HepG2 (cell line): ENCODE measurements around the gene ZFPM1. TPM values are rescaled to one million over a fixed set of nuclear protein-coding genes. Genes with fewer than 3 reads are reported as not detected.

Source experiments
- CTCF ChIP-seq: sonication (generic); formaldehyde crosslinking; IDR thresholded peaks from 2 replicates; pipeline ENCODE4 v1.5.0; 2020; ENCODE audit warnings: mild to moderate bottlenecking, missing genetic modification reagents, moderate library complexity
- EP300 ChIP-seq, 3 experiments: sonication (generic) in 1 of 3; formaldehyde crosslinking in 1 of 3; IDR thresholded peaks; 2 replicates each; pipeline versions ENCODE4 v1.5.1 to v1.6.1; 2011 to 2020; ENCODE audit warnings: low read depth in 2 of 3, low read length in 2 of 3, borderline replicate concordance in 1 of 3, improper control_type of control experiment in 1 of 3, mild to moderate bottlenecking in 1 of 3, missing genetic modification reagents in 1 of 3, moderate library complexity in 1 of 3
- MIXL1 ChIP-seq: IDR thresholded peaks from 2 replicates; pipeline ENCODE4 v1.6.1; 2016
- MTA3 ChIP-seq: sonication (generic); formaldehyde crosslinking; IDR thresholded peaks from 2 replicates; pipeline ENCODE4 v1.4.0; 2020; ENCODE audit warnings: missing genetic modification reagents
- NR2F2 ChIP-seq: IDR thresholded peaks from 2 replicates; pipeline ENCODE4 v1.6.1; 2012; ENCODE audit warnings: low read depth, inconsistent platforms, borderline replicate concordance
- PRDM10 ChIP-seq: sonication (generic); formaldehyde crosslinking; IDR thresholded peaks from 2 replicates; pipeline ENCODE4 v1.4.0; 2020; ENCODE audit warnings: low read depth, missing genetic modification reagents
- SOX6 ChIP-seq, 2 experiments: fragments of 450-650 bp in 1 of 2; sonication (generic) in 1 of 2; formaldehyde crosslinking in 1 of 2; IDR thresholded peaks; 2 replicates each; pipeline versions ENCODE4 v1.4.0 to v1.6.1; 2017 to 2020; ENCODE audit warnings: antibody characterized with exemption in 1 of 2, mild to moderate bottlenecking in 1 of 2, missing genetic modification reagents in 1 of 2
- SUZ12 ChIP-seq: fragments of 150-350 bp; IDR thresholded peaks from 2 replicates; pipeline ENCODE4 v1.6.1; 2014; ENCODE audit warnings: low read depth, low read length
- TEAD3 ChIP-seq: optimal IDR thresholded peaks from 2 replicates; pipeline ENCODE3; 2016; ENCODE audit warnings: borderline replicate concordance
- ZNF124 ChIP-seq: sonication (generic); formaldehyde crosslinking; IDR thresholded peaks from 2 replicates; pipeline ENCODE4 v1.4.0; 2020; ENCODE audit warnings: missing genetic modification reagents
- ZNF414 ChIP-seq: sonication (generic); formaldehyde crosslinking; IDR thresholded peaks from 2 replicates; pipeline ENCODE4 v1.5.0; 2020; ENCODE audit warnings: missing genetic modification reagents
- ZNF556 ChIP-seq: sonication (generic); formaldehyde crosslinking; IDR thresholded peaks from 2 replicates; pipeline ENCODE4 v1.4.0; 2020; ENCODE audit warnings: mild to moderate bottlenecking, missing genetic modification reagents, borderline replicate concordance
- ZNF577 ChIP-seq: sonication (generic); formaldehyde crosslinking; IDR thresholded peaks from 2 replicates; pipeline ENCODE4 v1.4.0; 2020; ENCODE audit warnings: mild to moderate bottlenecking, low read depth, missing genetic modification reagents, borderline replicate concordance
- ZNF670 ChIP-seq: sonication (generic); formaldehyde crosslinking; IDR thresholded peaks from 2 replicates; pipeline ENCODE4 v1.8.0; 2022; ENCODE audit warnings: mild to moderate bottlenecking, missing genetic modification reagents, borderline replicate concordance
- polyA plus RNA-seq, 8 experiments: library from polyadenylated mRNA; depleted of rRNA in 3 of 8; stranded (reverse) in 7 of 8; unstranded in 1 of 8; fragments of >200 nt; fragmentation: Illumina TruSeq in 4 of 8; extraction: Trizol in 4 of 8; gene quantifications; 2 replicates each; pipeline versions ENCODE4 v1.2.1 to v1.2.3, GENCODE V29; 2011 to 2016; ENCODE audit warnings: low read depth in 4 of 8, missing spikeins in 1 of 8, mixed read lengths in 1 of 8; ENCODE audit not compliant: insufficient read depth in 1 of 8
- total RNA-seq, 5 experiments: library from RNA; depleted of rRNA; stranded (reverse); fragments of >200 nt; fragmentation: Illumina TruSeq; extraction: Trizol; gene quantifications; 2 replicates each; pipeline ENCODE4 v1.2.3, GENCODE V29; 2016; ENCODE audit warnings: low read depth in 1 of 5
- TF ChIP-seq, protein P1 (sequence below): sonication (generic); formaldehyde crosslinking; IDR thresholded peaks from 2 replicates; pipeline ENCODE4 v1.5.0; 2020; ENCODE audit warnings: mild to moderate bottlenecking, missing genetic modification reagents
- TF ChIP-seq, protein P2 (sequence below): IDR thresholded peaks from 2 replicates; pipeline ENCODE4 v1.6.1; 2016; ENCODE audit warnings: mild to moderate bottlenecking

ZFPM1 gene
- total and polyA plus RNA-seq, 2 of the 13 experiments (the other 11 are each of a cell fraction or from before 2014, with no cell fraction given), result 1.3 to 3.8 TPM

DNA sequence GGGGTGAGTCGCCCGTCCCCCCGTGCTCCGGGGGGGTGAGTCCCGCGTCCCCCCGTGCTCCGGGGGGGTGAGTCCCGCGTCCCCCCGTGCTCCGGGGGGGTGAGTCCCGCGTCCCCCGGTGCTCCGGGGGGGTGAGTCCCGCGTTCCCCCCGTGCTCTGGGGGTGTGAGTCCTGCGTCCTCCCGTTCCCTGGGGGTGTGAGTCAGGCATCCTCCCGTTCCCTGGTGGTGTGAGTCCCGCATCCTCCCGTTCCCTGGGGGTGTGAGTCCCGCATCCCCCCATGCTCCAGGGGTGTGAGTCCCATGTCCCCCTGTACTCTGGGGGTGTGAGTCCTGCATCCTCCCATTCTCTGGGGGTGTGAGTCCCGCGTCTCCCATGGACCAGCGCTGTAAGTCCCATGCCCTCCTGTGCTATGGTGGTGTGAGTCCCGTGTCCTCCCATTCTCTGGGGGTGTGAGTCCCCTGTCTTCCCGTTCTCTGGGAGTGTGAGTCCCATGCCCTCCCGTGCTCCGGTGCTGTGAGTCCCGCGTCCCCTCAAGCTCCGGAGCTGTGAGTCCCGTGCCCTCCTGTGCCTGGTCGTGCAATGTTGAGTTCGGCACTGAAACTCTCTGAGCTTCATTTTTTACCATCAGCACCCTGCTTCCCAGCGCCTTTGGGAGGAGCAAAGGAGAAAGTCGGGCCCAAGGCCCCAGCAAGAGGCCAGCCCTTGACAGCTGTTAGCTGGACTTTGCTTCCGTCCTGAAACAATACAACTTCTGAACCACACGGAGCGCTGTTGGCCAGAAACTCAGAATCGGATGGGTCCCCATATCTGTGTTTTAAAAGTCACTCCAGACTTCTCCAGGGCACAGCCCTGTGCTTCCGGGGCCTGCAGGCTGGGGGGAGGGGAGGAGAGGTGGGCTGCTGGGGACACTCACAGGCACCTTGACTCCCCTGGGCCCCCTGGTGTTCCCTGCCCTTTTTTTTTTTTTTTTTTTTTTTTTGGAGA is 105.7 kb downstream of the ZFPM1 start (continued):
- TF ChIP-seq ZNF670 (no peak), SUZ12 (no peak), TEAD3 (no peak), CTCF (CRISPR knock-in tag) (peak; percentile 84), ZNF414 (CRISPR knock-in tag) (0 out of 2 replicates have a peak, but pooled peaks have one; percentile 59), ZNF577 (no peak), ZNF556 (peak; percentile 58; the same call in 1 of the 2 replicates), PRDM10 (CRISPR knock-in tag) (no peak), NR2F2 (no peak), SOX6 (IDR thresholded peaks at IDR 0.05) (no peak), SOX6 (CRISPR knock-in tag; IDR thresholded peaks at IDR 0.05) (peak; percentile 21; the same call in 1 of the 2 replicates), MIXL1 (CRISPR knock-in tag) (no peak), ZNF124 (CRISPR knock-in tag) (no peak), MTA3 (CRISPR knock-in tag) (no peak), EP300 (IDR thresholded peaks at IDR 0.05; ENCODE audit: low read depth in 2 of 2, low read length in 2 of 2) (peak in 1 of 2 experiments; percentile 24; a peak in 1 of 4 replicates), EP300 (CRISPR knock-in tag; IDR thresholded peaks at IDR 0.05; ENCODE audit: borderline replicate concordance) (no peak)
- TF ChIP-seq, protein P1, sequence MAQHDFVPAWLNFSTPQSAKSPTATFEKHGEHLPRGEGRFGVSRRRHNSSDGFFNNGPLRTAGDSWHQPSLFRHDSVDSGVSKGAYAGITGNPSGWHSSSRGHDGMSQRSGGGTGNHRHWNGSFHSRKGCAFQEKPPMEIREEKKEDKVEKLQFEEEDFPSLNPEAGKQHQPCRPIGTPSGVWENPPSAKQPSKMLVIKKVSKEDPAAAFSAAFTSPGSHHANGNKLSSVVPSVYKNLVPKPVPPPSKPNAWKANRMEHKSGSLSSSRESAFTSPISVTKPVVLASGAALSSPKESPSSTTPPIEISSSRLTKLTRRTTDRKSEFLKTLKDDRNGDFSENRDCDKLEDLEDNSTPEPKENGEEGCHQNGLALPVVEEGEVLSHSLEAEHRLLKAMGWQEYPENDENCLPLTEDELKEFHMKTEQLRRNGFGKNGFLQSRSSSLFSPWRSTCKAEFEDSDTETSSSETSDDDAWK, result no peak
- TF ChIP-seq, protein P2, sequence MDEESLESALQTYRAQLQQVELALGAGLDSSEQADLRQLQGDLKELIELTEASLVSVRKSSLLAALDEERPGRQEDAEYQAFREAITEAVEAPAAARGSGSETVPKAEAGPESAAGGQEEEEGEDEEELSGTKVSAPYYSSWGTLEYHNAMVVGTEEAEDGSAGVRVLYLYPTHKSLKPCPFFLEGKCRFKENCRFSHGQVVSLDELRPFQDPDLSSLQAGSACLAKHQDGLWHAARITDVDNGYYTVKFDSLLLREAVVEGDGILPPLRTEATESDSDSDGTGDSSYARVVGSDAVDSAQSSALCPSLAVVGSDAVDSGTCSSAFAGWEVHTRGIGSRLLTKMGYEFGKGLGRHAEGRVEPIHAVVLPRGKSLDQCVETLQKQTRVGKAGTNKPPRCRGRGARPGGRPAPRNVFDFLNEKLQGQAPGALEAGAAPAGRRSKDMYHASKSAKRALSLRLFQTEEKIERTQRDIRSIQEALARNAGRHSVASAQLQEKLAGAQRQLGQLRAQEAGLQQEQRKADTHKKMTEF (CRISPR knock-in tag), result 0 out of 2 replicates have a peak, but pooled peaks have one; percentile 22
